Sigmoid colon (tissue), 4 donors: ENCODE results near the gene RETREG1.

Experiments
- CTCF ChIP-seq, 4 experiments: fragments of 450-650 bp in 3 of 4; fragments of 200-600 bp in 1 of 4; IDR thresholded peaks; one replicate each; pipeline ENCODE4 v1.5.1; 2016 to 2019; ENCODE audit warnings: antibody characterized with exemption in 4 of 4, mild to moderate bottlenecking in 3 of 4, moderate library complexity in 2 of 4
- EP300 ChIP-seq, 4 donors: sonication (generic); formaldehyde crosslinking; IDR thresholded peaks; one replicate each; pipeline ENCODE4 v1.6.1; 2017; ENCODE audit warnings: antibody characterized with exemption in 4 of 4
- POLR2A ChIP-seq, 2 donors: fragments of 450-650 bp; IDR thresholded peaks; one replicate each; pipeline ENCODE4 v1.6.1; 2016; ENCODE audit warnings: antibody characterized with exemption in 2 of 2, mild to moderate bottlenecking in 2 of 2, moderate library complexity in 2 of 2
- POLR2AphosphoS5 ChIP-seq, 4 donors: sonication (generic); formaldehyde crosslinking; IDR thresholded peaks; one replicate each; pipeline ENCODE4 v1.6.1; 2017; ENCODE audit warnings: antibody characterized with exemption in 4 of 4

GRCh38 chr5:16549491-16550206 lies 67.1 kb downstream of the RETREG1 start:
- no peak for TF ChIP-seq CTCF (IDR thresholded peaks at IDR 0.05)
- TF ChIP-seq POLR2A (IDR thresholded peaks at IDR 0.05), result no peak
- no peak for TF ChIP-seq EP300 (IDR thresholded peaks at IDR 0.05)
- TF ChIP-seq POLR2AphosphoS5 (IDR thresholded peaks at IDR 0.05), result no peak
